Naive B cell (primary cell): ENCODE data around the gene DDX20. TPM values are rescaled to one million over a fixed set of nuclear protein-coding genes. Genes with fewer than 3 reads are reported as not detected.
A peak's percentile ranks its signal among the peaks of the same experiment; 100 is the strongest.
"Not testable (repeated sequence)": the region's sequence is repeated elsewhere in the genome, so short reads cannot be mapped to it uniquely, and the experiment has no call there.

Source experiments
- ATAC-seq, 2 donors: fragments of 150-1000 bp; cut with Tn5 transposase; 2 replicates each; pipeline ENCODE4 v1.10.0; 2021; ENCODE audit warnings: low read depth in 2 of 2, mild to moderate bottlenecking in 2 of 2, moderate library complexity in 2 of 2
- DNase-seq: peaks from one replicate; pipeline ENCODE4 v3.0.0; 2022
- H3K27ac Mint-ChIP-seq, 6 donors: one replicate each; pipeline ENCODE4 v1.8.0; 2020 to 2022; ENCODE audit warnings: mild to moderate bottlenecking in 6 of 6, mixed read lengths in 6 of 6, moderate library complexity in 5 of 6, inconsistent platforms in 2 of 6
- H3K27me3 Mint-ChIP-seq, 3 donors: one replicate each; pipeline ENCODE4 v1.8.0; 2021 to 2022; ENCODE audit warnings: mixed read lengths in 3 of 3, mild to moderate bottlenecking in 1 of 3
- H3K36me3 Mint-ChIP-seq, 2 donors: one replicate each; pipeline ENCODE4 v1.8.0; 2020 to 2022; ENCODE audit warnings: mixed read lengths in 2 of 2, inconsistent platforms in 1 of 2, mild to moderate bottlenecking in 1 of 2
- H3K4me1 Mint-ChIP-seq, 3 donors: one replicate each; pipeline ENCODE4 v1.8.0; 2020 to 2022; ENCODE audit warnings: mixed read lengths in 3 of 3, inconsistent platforms in 1 of 3, mild to moderate bottlenecking in 1 of 3, moderate library complexity in 1 of 3
- H3K4me3 Mint-ChIP-seq, 8 donors: one replicate each; pipeline ENCODE4 v1.8.0; 2020 to 2022; ENCODE audit warnings: mild to moderate bottlenecking in 8 of 8, mixed read lengths in 8 of 8, moderate library complexity in 8 of 8, inconsistent platforms in 2 of 8
- H3K9me3 Mint-ChIP-seq, 7 donors: one replicate each; pipeline ENCODE4 v1.8.0; 2020 to 2022; ENCODE audit warnings: mixed read lengths in 7 of 7, mild to moderate bottlenecking in 5 of 7, inconsistent platforms in 2 of 7, moderate library complexity in 1 of 7
- polyA plus RNA-seq, 6 donors: library from polyadenylated mRNA; unstranded; fragments of 300-500 nt; fragmentation: Illumina TruSeq; gene quantifications; one replicate each; pipeline ENCODE4 v1.2.3, GENCODE V29; 2021; ENCODE audit warnings: low read depth in 6 of 6

DDX20 gene
- polyA plus RNA-seq, 6 donors from 2014 or later, result 7.5 to 15.7 (median 11.5) TPM

GRCh38 chr1:111736548-111737215, 19.0 kb upstream of the DDX20 start:
- peak overlapping the region in 1 of 6 donors; percentile 59 for H3K27ac Mint-ChIP-seq
- H3K36me3 Mint-ChIP-seq, result no peaks in the 10 kb centered on the region
- H3K4me3 Mint-ChIP-seq, result peak overlapping the region in 3 of 8 donors; percentile 1 to 90 (median 28)
- ATAC-seq (no peak), DNase-seq (no peak)
- H3K4me1 Mint-ChIP-seq, result peaks cover 22 to 39% (median 25%) of the 10 kb centered on the region in 3 donors
- H3K27me3 Mint-ChIP-seq, result peaks cover 8 to 21% (median 12%) of the 10 kb centered on the region in 3 donors
- no peaks in the 10 kb centered on the region for H3K9me3 Mint-ChIP-seq

- H3K27me3 Mint-ChIP-seq, result peaks cover 8 to 22% (median 18%) of the 10 kb centered on the region in 3 donors
- DNase-seq (no peak), ATAC-seq (no peak)
- no peaks in the 10 kb centered on the region for H3K36me3 Mint-ChIP-seq
- no peaks in the 10 kb centered on the region for H3K9me3 Mint-ChIP-seq
- H3K4me1 Mint-ChIP-seq, result peaks cover 22 to 39% (median 25%) of the 10 kb centered on the region in 3 donors
- H3K4me3 Mint-ChIP-seq, result peak overlapping the region; percentile 82 to 97 (median 91)
- H3K27ac Mint-ChIP-seq, result peak overlapping the region; percentile 39 to 95 (median 91)
These were observed 18.2 kb upstream of the DDX20 start for GRCh38 chr1:111737216-111738132.

- Mint-ChIP-seq H3K36me3 (no peaks in the 10 kb centered on the region), H3K27ac (peak overlapping the region; percentile 39 to 95 (median 91)), H3K4me3 (peak overlapping the region; percentile 82 to 97 (median 91)), H3K9me3 (no peaks in the 10 kb centered on the region), H3K27me3 (peaks cover 8 to 22% (median 19%) of the 10 kb centered on the region in 3 donors), H3K4me1 (peaks cover 22 to 39% (median 25%) of the 10 kb centered on the region in 3 donors)
- no peak for DNase-seq
- ATAC-seq, result peak in 1 of 2 donors; percentile 54
These were observed 17.6 kb upstream of the DDX20 start for GRCh38 chr1:111738133-111738435.

DNA sequence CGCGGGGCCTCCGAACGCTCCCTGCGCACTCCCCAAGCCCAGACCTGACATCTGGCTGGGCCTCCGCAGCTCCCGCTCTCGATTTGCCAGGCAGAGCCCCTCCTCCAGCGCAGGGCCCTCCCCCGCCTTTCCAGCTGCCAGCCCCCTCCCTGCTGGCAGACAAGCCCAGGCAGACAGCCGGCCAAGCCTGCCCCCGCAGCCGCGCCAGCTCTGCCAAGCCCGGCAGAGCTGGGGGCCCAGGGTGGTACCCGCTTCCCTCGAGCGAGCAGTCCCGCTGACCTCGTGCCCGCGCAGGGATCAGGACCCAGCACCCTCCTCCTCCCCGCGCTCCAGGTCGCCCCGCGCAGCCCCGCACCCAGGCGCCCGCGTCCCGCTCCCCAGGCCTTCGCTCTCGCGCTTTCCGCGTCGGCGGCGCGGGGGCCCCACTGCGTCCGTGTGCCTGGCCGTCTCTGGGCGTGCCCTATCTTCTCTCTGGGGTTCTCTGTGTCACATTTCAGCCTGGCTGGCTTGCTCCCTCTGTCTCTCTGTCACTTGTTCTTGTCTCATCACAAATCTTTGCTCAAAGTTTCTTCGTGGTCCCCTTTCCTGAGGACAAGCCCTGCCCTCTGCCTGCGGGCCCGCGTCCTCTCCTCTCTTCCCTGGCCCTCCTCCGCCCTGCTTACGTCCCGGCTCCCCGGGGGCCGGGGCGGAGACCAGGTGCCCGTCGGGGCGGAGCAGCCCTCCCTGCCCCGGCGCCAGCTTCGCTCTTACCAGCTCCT, 17.1 kb upstream of the DDX20 start:
- H3K27ac Mint-ChIP-seq, result peak overlapping the region; percentile 91 to 99 (median 96)
- ATAC-seq, result peak; percentile 57
- H3K36me3 Mint-ChIP-seq, result no peaks in the 10 kb centered on the region
- peaks cover 8 to 22% (median 19%) of the 10 kb centered on the region in 3 donors for H3K27me3 Mint-ChIP-seq
- no peaks in the 10 kb centered on the region for H3K9me3 Mint-ChIP-seq
- H3K4me1 Mint-ChIP-seq, result peaks cover 22 to 38% (median 25%) of the 10 kb centered on the region in 3 donors
- peak; percentile 75 for DNase-seq
- peak overlapping the region; percentile 84 to 97 (median 92) for H3K4me3 Mint-ChIP-seq

DNA sequence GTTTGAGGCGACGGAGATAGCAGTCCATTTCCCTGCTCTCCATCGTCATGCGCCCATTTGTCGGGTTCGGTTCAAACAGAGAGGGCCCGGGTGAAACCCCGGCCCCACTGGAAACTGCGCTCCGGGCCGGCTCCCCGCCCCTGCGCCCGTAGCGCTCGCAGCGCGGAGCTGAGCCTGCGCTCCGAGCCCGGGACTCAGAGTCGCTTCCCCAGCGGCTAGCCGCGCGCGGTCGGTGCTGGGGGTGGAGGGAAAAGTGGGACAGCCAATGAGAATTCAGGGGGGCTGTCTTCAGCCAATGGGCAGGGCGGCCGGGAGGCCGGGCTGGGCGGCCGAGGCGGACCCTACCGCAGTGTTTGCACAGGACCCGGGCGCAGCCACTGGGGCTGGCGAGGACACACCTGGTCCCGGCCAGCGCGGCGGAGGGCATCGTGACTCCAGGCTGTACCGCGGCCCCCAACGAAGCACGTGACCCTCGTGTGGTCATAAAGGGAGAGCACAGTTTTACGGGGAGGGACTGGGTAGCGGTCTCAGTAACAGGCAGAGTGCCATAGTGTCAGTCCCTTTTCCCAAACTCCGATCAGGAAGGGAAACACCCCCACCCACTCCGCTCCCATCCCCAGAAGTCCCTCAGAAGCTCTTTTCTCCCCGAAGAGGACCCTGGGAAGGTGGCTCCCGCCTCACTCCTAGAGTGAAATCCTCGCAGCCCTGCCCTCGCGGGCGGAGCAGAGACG, 16.3 kb upstream of the DDX20 start, which contains the start of gene INKA2:
Gene INKA2, minus strand, starts transcription at position 202 of the 731 bp plus-strand sequence. Its CDS starts 153 bp downstream, at position 49.
- Mint-ChIP-seq H3K9me3 (no peaks in the 10 kb centered on the region), H3K4me1 (peaks cover 22 to 34% (median 25%) of the 10 kb centered on the region in 3 donors), H3K27ac (peak within 1 kb of the TSS; percentile 91 to 99 (median 96)), H3K4me3 (peak within 1 kb of the TSS; percentile 84 to 97 (median 92)), H3K27me3 (peaks cover 8 to 22% (median 19%) of the 10 kb centered on the region in 3 donors), H3K36me3 (no peaks in the 10 kb centered on the region)
- DNase-seq (peak; percentile 82), ATAC-seq (peak; percentile 63 to 69)

GRCh38 chr1:111739925-111740765, 15.6 kb upstream of the DDX20 start:
- peak overlapping the region; percentile 80 to 97 (median 92) for H3K4me3 Mint-ChIP-seq
- H3K36me3 Mint-ChIP-seq, result no peaks in the 10 kb centered on the region
- H3K9me3 Mint-ChIP-seq, result no peaks in the 10 kb centered on the region
- H3K27ac Mint-ChIP-seq, result peak overlapping the region; percentile 29 to 95 (median 88)
- H3K4me1 Mint-ChIP-seq, result peaks cover 22 to 34% (median 25%) of the 10 kb centered on the region in 3 donors
- ATAC-seq, result peak; percentile 13 to 17
- DNase-seq, result peak; percentile 40
- H3K27me3 Mint-ChIP-seq, result peaks cover 8 to 22% (median 19%) of the 10 kb centered on the region in 3 donors

- H3K36me3 Mint-ChIP-seq, DNase-seq, ATAC-seq, H3K9me3 Mint-ChIP-seq, H3K27ac Mint-ChIP-seq: not testable (repeated sequence)
- Mint-ChIP-seq H3K27me3 (peaks cover 8 to 22% (median 19%) of the 10 kb centered on the region in 3 donors), H3K4me1 (peaks cover 22 to 34% (median 27%) of the 10 kb centered on the region in 3 donors), H3K4me3 (peak overlapping the region in 1 of 8 donors; percentile 9)
These were observed 13.4 kb upstream of the DDX20 start for GRCh38 chr1:111742292-111742691.

DNA sequence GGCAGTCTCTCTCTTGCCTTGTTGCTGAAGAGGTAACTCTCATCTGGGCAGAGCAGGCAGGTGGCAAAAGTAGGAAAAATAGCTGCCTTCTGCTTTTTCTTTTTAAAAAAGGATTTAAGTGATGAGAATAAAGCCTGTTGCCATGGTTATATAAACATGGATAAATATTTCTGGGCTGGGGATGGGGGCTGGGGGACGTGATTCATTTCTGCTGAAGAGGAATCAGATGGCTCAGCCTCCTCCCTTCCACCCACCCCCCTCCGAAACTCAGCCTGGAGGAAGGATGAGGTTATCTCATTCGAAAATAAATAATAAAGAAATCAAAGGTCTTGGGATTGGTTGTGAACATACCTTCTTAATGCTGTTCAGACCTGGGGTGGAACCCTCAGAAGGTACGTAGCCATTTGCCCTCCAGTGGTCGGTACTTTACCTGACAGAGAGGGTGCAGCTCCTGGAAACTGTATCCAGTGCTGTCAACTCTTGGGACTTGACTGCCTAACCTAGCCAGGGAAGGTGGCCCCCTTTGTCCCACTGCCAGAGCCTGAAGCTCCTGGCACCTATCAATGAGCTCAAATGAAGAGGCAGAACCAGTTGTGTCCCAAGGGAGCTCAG, 12.7 kb upstream of the DDX20 start:
- peak overlapping the region in 2 of 6 donors; percentile 10 to 16 for H3K27ac Mint-ChIP-seq
- DNase-seq, result no peak
- peaks cover 8 to 22% (median 19%) of the 10 kb centered on the region in 3 donors for H3K27me3 Mint-ChIP-seq
- no peak for ATAC-seq
- peaks cover 15 to 33% (median 25%) of the 10 kb centered on the region in 3 donors for H3K4me1 Mint-ChIP-seq
- H3K9me3 Mint-ChIP-seq, result peaks cover 0 to 4% (median 0%) of the 10 kb centered on the region in 7 donors
- peak overlapping the region in 1 of 8 donors; percentile 9 for H3K4me3 Mint-ChIP-seq
- H3K36me3 Mint-ChIP-seq, result no peaks in the 10 kb centered on the region

DNA sequence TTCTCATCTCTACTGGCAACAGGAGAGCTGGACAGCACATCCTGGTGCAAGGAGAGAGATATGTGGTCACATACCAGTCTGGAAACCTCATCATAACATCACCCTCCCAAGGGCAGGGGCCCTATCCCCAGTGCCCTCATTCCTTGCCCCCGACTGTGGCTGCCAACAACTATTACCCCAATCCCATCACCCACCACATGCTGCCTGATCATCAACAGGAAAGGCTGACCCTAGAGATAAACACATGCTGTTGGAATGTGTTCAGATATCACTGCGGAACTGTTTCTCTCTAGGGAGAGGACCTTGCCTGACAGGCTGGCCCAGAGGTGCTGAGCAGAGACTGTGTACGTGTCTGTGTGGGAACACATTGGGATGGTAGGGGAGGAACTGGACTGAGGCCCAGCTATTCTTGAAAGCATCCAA, 12.0 kb upstream of the DDX20 start:
- H3K27me3 Mint-ChIP-seq, result peaks cover 8 to 22% (median 19%) of the 10 kb centered on the region in 3 donors
- H3K36me3 Mint-ChIP-seq, result no peaks in the 10 kb centered on the region
- DNase-seq (no peak), ATAC-seq (no peak)
- H3K4me3 Mint-ChIP-seq, result no peak overlapping the region
- peaks cover 0 to 4% (median 0%) of the 10 kb centered on the region in 7 donors for H3K9me3 Mint-ChIP-seq
- H3K4me1 Mint-ChIP-seq, result peaks cover 12 to 28% (median 21%) of the 10 kb centered on the region in 3 donors
- peak overlapping the region in 3 of 6 donors; percentile 44 to 75 (median 63) for H3K27ac Mint-ChIP-seq

- DNase-seq (no peak), ATAC-seq (no peak)
- Mint-ChIP-seq H3K4me1 (peaks cover 7 to 9% (median 7%) of the 10 kb centered on the region in 3 donors), H3K36me3 (no peaks in the 10 kb centered on the region), H3K9me3 (peaks cover 0 to 4% (median 0%) of the 10 kb centered on the region in 7 donors), H3K27ac (no peak overlapping the region), H3K27me3 (peaks cover 0 to 13% (median 8%) of the 10 kb centered on the region in 3 donors), H3K4me3 (no peak overlapping the region)
These were observed 9.8 kb upstream of the DDX20 start for GRCh38 chr1:111745675-111746613.
